Osteoblast (primary cell): ENCODE results near the gene ORC2. TPM values are rescaled to one million over a fixed set of nuclear protein-coding genes. Genes with fewer than 3 reads are reported as not detected.

Source experiments
- DNase-seq: peaks from one replicate; pipeline ENCODE4 v3.0.0; 2011; ENCODE audit warnings: low spot score, mixed read lengths; ENCODE audit not compliant: insufficient read length; ENCODE audit errors: missing footprints
- H2AFZ ChIP-seq: 2 replicates; pipeline ENCODE4 v1.6.0; 2011; ENCODE audit warnings: mild to moderate bottlenecking, low read length
- H3K27ac ChIP-seq: 2 replicates; pipeline ENCODE4 v1.5.1; 2011; ENCODE audit warnings: mild to moderate bottlenecking, low read depth, low read length, moderate library complexity
- H3K27me3 ChIP-seq: 2 replicates; pipeline ENCODE4 v1.6.0; 2012; ENCODE audit warnings: mild to moderate bottlenecking, control low read depth, inconsistent platforms, low read length, moderate library complexity; ENCODE audit not compliant: insufficient read depth
- H3K36me3 ChIP-seq: 2 replicates; pipeline ENCODE4 v1.5.1; 2011; ENCODE audit warnings: mild to moderate bottlenecking, low read length, control low read depth, moderate library complexity; ENCODE audit not compliant: insufficient read depth
- H3K4me1 ChIP-seq: 2 replicates; pipeline ENCODE4 v1.5.1; 2011; ENCODE audit warnings: mild to moderate bottlenecking, low read length, control low read depth, moderate library complexity; ENCODE audit not compliant: insufficient read depth
- H3K4me2 ChIP-seq: 2 replicates; pipeline ENCODE4 v1.6.0; 2011; ENCODE audit warnings: mild to moderate bottlenecking, low read length; ENCODE audit not compliant: insufficient read depth
- H3K4me3 ChIP-seq: fragments of 200-600 bp; sonication (generic); 3 replicates; pipeline ENCODE4 v1.5.1; 2012; ENCODE audit warnings: mild to moderate bottlenecking, low read length, inconsistent platforms; ENCODE audit not compliant: insufficient read depth
- H3K79me2 ChIP-seq: 2 replicates; pipeline ENCODE4 v1.6.0; 2012; ENCODE audit warnings: mild to moderate bottlenecking, low read length, control low read depth, inconsistent platforms; ENCODE audit not compliant: insufficient read depth
- H3K9me3 ChIP-seq: 2 replicates; pipeline ENCODE4 v1.5.1; 2011; ENCODE audit warnings: low read depth, low read length, control low read depth
- H4K20me1 ChIP-seq: 2 replicates; pipeline ENCODE4 v1.6.0; 2012; ENCODE audit warnings: mild to moderate bottlenecking, low read length, control low read depth; ENCODE audit not compliant: insufficient read depth
- CTCF ChIP-seq: IDR thresholded peaks from 2 replicates; pipeline ENCODE4 v1.5.1; 2011; ENCODE audit warnings: mild to moderate bottlenecking, low read depth, low read length, moderate library complexity; ENCODE audit errors: extremely low read depth
- total RNA-seq: library from RNA; depleted of rRNA; stranded (reverse); fragments of >200 nt; gene quantifications from 2 replicates; pipeline ENCODE4 v1.2.3, GENCODE V29; 2012

ORC2 gene
- total RNA-seq, 1 donor, result 14.5 TPM

DNA sequence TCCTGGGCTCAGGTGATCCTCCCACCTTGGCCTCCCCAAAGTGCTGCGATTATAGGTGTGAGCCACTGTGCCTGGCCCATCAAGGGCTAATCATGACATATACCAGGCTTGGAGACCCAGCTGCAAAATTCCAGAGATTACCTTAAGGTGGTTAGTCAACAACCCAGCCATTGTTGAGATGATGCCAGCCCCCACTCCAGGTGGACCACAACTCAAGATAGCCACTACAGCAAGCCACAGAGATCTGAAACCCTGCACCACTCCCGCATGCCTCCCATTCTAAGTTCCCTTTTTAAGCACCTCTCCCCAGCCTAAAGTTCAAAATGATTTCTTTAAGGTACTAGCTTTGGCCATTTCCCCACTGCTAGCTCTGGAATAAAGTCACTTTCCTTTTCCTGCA lies 94.4 kb downstream of the ORC2 start:
- H4K20me1 ChIP-seq, result no peaks in the 10 kb centered on the region
- DNase-seq, result no peak
- H3K4me2 ChIP-seq, result no peak overlapping the region
- H3K27ac ChIP-seq, result no peak overlapping the region
- peaks cover 4% of the 10 kb centered on the region for H3K4me1 ChIP-seq
- no peak overlapping the region for H2AFZ ChIP-seq
- TF ChIP-seq CTCF, result no peak
- H3K9me3 ChIP-seq, result no peaks in the 10 kb centered on the region
- peaks cover 7% of the 10 kb centered on the region for H3K36me3 ChIP-seq
- peaks cover 5% of the 10 kb centered on the region for H3K79me2 ChIP-seq
- no peak overlapping the region for H3K4me3 ChIP-seq
- H3K27me3 ChIP-seq, result no peaks in the 10 kb centered on the region

DNA sequence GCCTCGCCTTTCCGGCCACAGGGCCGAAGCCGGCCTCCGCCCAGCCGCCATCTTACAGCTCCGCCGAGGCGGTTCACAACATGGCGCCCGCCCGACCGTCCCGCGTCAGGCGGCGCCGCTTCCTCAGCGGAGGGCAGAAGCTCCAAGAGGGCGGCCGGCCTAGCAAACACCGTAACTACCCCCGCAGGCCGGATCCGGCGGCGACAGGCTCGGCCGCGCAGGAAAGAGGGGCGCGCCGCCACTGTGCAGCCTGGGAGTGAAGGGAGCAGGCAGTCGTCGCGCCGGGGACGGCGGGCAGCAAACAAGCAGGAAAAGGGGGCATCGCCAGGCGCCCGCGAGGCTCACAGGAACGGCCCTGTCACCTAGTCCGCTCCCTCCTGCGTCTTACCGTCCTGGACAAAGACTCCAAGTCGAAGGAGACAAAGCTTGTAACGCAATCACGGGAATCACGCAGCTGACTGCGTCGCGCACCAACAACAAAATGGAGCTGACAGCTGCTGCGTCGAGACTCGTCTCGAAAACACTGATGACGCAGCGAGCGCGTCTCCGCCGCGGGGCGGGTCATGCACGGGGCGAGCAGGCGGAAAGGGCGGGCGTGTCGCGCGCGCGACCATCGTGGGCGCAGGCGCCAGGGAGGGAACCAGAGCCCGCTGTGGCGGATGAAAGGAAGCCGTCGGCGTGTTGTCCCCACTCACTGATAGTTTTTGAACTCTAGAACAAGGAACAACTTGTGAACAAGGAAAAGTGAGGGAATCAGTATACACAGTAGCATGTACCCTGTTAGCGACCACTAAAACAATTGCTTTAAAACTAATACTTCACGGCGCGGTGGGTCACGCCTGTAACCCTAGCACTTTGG lies 99.1 kb downstream of the ORC2 start, which contains the start of gene CLK1:
TSS of gene CLK1 (minus strand) at position 483 of the 859 bp plus-strand sequence. CDS start 2,796 bp downstream, outside the sequence.
- Histone ChIP-seq H2AFZ (peak within 1 kb of the TSS; percentile 97), H3K79me2 (peaks cover 51% of the 10 kb centered on the region), H3K27me3 (no peaks in the 10 kb centered on the region), H3K27ac (peak within 1 kb of the TSS; percentile 99), H3K9me3 (no peaks in the 10 kb centered on the region), H4K20me1 (peaks cover 46% of the 10 kb centered on the region), H3K4me1 (peaks cover 25% of the 10 kb centered on the region), H3K4me2 (peak within 1 kb of the TSS; percentile 91), H3K36me3 (peaks cover 19% of the 10 kb centered on the region), H3K4me3 (peak within 1 kb of the TSS; percentile 99)
- no peak for TF ChIP-seq CTCF
- peak; percentile 97 for DNase-seq

GRCh38 chr2:200863782-200864175 lies 99.7 kb downstream of the ORC2 start:
- Histone ChIP-seq H3K4me2 (peak overlapping the region; percentile 91), H3K9me3 (no peaks in the 10 kb centered on the region), H3K27me3 (no peaks in the 10 kb centered on the region), H3K36me3 (peaks cover 25% of the 10 kb centered on the region), H2AFZ (peak overlapping the region; percentile 84), H3K79me2 (peaks cover 57% of the 10 kb centered on the region), H3K27ac (peak overlapping the region; percentile 99), H4K20me1 (peaks cover 52% of the 10 kb centered on the region), H3K4me1 (peaks cover 25% of the 10 kb centered on the region), H3K4me3 (peak overlapping the region; percentile 99)
- TF ChIP-seq CTCF, result no peak
- DNase-seq, result no peak

GRCh38 chr2:200862532-200863000 lies 100.9 kb downstream of the ORC2 start:
- no peak for DNase-seq
- Histone ChIP-seq H3K4me2 (peak overlapping the region; percentile 91), H2AFZ (no peak overlapping the region), H4K20me1 (peaks cover 64% of the 10 kb centered on the region), H3K4me1 (peaks cover 25% of the 10 kb centered on the region), H3K79me2 (peaks cover 69% of the 10 kb centered on the region), H3K9me3 (no peaks in the 10 kb centered on the region), H3K4me3 (peak overlapping the region; percentile 99), H3K27ac (peak overlapping the region; percentile 99), H3K27me3 (no peaks in the 10 kb centered on the region), H3K36me3 (peaks cover 38% of the 10 kb centered on the region)
- TF ChIP-seq CTCF, result no peak
